Endothelial cell of umbilical vein (primary cell): ENCODE measurements around the gene FRY. TPM values are rescaled to one million over a fixed set of nuclear protein-coding genes. Genes with fewer than 3 reads are reported as not detected.

Source experiments
- BruUV-seq: library from RNA; stranded (reverse); fragments of 400-500 nt; replicated peaks from 2 replicates; lab custom pipeline; 2021; lab: Mats Ljungman, UMichigan
- CTCF ChIA-PET: fragments of 300-600, 350-600 bp; sonication (Branson Sonifier 250); formaldehyde crosslinking; loops from one replicate; lab custom pipeline; 2021; ENCODE audit warnings: antibody characterized with exemption, inconsistent platforms; lab: Charles Lee
- POLR2A ChIA-PET: fragments of 300-600, 350-600 bp; sonication (Branson Sonifier 250); formaldehyde crosslinking; loops from one replicate; lab custom pipeline; 2021; ENCODE audit warnings: antibody characterized with exemption, inconsistent platforms; lab: Charles Lee
- DNase-seq: peaks from one replicate; pipeline ENCODE4 v3.0.0-alpha.2; 2011; ENCODE audit warnings: low read depth, low spot score
- FAIRE-seq: peaks from 2 replicates; lab custom pipeline; 2011; peaks lifted over from hg19 to GRCh38; lab: Jason Lieb, UNC
- H2AFZ ChIP-seq: 2 replicates; pipeline ENCODE4 v1.6.0; 2012; ENCODE audit warnings: low read depth, low read length, control low read depth, inconsistent platforms
- H3K27ac ChIP-seq: 2 replicates; pipeline ENCODE4 v1.5.1; 2011; ENCODE audit warnings: low read depth, mild to moderate bottlenecking, control low read depth, low read length, moderate library complexity; ENCODE audit not compliant: insufficient read depth
- H3K27me3 ChIP-seq, 2 experiments: 2 replicates each; pipeline versions ENCODE4 v1.6.0 to v1.6.1; 2011; ENCODE audit warnings: low read length in 2 of 2, mixed read lengths in 1 of 2; ENCODE audit not compliant: control insufficient read depth in 2 of 2, insufficient read depth in 2 of 2
- H3K36me3 ChIP-seq, 2 experiments: 2 replicates in 1 of 2; 3 replicates in 1 of 2; pipeline ENCODE4 v1.5.1; 2011; ENCODE audit warnings: low read length in 2 of 2, mild to moderate bottlenecking in 1 of 2, moderate library complexity in 1 of 2; ENCODE audit not compliant: control insufficient read depth in 2 of 2, insufficient read depth in 2 of 2; ENCODE audit errors: extremely low read depth in 1 of 2
- H3K4me1 ChIP-seq: 3 replicates; pipeline ENCODE4 v1.5.1; 2011; ENCODE audit warnings: mild to moderate bottlenecking, low read length; ENCODE audit not compliant: control insufficient read depth, insufficient read depth; ENCODE audit errors: extremely low read depth
- H3K4me2 ChIP-seq: 2 replicates; pipeline ENCODE4 v1.6.1; 2011; ENCODE audit warnings: low read length, control low read depth, mixed read lengths; ENCODE audit not compliant: insufficient read depth
- H3K4me3 ChIP-seq, 3 experiments: fragments of 200-600 bp in 1 of 3; sonication (generic), shearing (Covaris generic) in 1 of 3; replicated peaks in 1 of 3; 2 replicates each; pipeline ENCODE4 v1.5.1; 2011 to 2016; ENCODE audit warnings: control low read depth in 3 of 3, low read length in 3 of 3, mild to moderate bottlenecking in 2 of 3, inconsistent platforms in 1 of 3, low read depth in 1 of 3, moderate library complexity in 1 of 3; ENCODE audit not compliant: insufficient read depth in 1 of 3
- H3K79me2 ChIP-seq: 2 replicates; pipeline ENCODE4 v1.6.0; 2012; ENCODE audit warnings: low read length, inconsistent platforms; ENCODE audit not compliant: control insufficient read depth, insufficient read depth
- H3K9ac ChIP-seq: replicated peaks from 2 replicates; pipeline ENCODE3; 2011; ENCODE audit warnings: low read length, control low read depth; ENCODE audit not compliant: insufficient read depth; ENCODE audit errors: extremely low read depth
- H3K9me1 ChIP-seq: replicated peaks from 3 replicates; pipeline ENCODE4 v1.6.0; 2011; ENCODE audit warnings: mild to moderate bottlenecking, low read length; ENCODE audit not compliant: control insufficient read depth, insufficient read depth; ENCODE audit errors: extremely low read depth
- H3K9me3 ChIP-seq: replicated peaks from 2 replicates; pipeline ENCODE4 v1.5.1; 2012; ENCODE audit warnings: low read length, inconsistent platforms; ENCODE audit not compliant: control insufficient read depth, insufficient read depth
- H4K20me1 ChIP-seq: replicated peaks from 2 replicates; pipeline ENCODE3; 2011; ENCODE audit warnings: mild to moderate bottlenecking, low read length; ENCODE audit not compliant: control insufficient read depth, insufficient read depth; ENCODE audit errors: extremely low read depth
- EZH2 ChIP-seq: IDR thresholded peaks from 2 replicates; pipeline ENCODE4 v1.6.1; 2012; ENCODE audit warnings: borderline replicate concordance, low read depth, mild to moderate bottlenecking, moderate library complexity, low read length, inconsistent platforms; ENCODE audit not compliant: severe bottlenecking
- FOS ChIP-seq: IDR thresholded peaks from 2 replicates; pipeline ENCODE4 v1.6.1; 2011; ENCODE audit warnings: mild to moderate bottlenecking, low read length, moderate library complexity, borderline replicate concordance; ENCODE audit not compliant: insufficient read depth
- GATA2 ChIP-seq: IDR thresholded peaks from 2 replicates; pipeline ENCODE4 v1.7.0; 2011; ENCODE audit warnings: low read depth, mild to moderate bottlenecking, moderate library complexity, mixed read lengths, low read length; ENCODE audit not compliant: insufficient read length, insufficient read depth
- JUN ChIP-seq: IDR thresholded peaks from 2 replicates; pipeline ENCODE4 v1.6.1; 2011; ENCODE audit warnings: borderline replicate concordance, low read depth; ENCODE audit not compliant: insufficient read length, insufficient read depth
- MYC ChIP-seq: IDR thresholded peaks from one replicate; pipeline ENCODE4 v1.6.1; 2011; ENCODE audit warnings: mild to moderate bottlenecking, low read depth, low read length
- POLR2A ChIP-seq: IDR thresholded peaks from 2 replicates; pipeline ENCODE4 v1.6.1; 2012; ENCODE audit warnings: low read depth, mild to moderate bottlenecking, control low read depth, low read length
- POLR2AphosphoS5 ChIP-seq: IDR thresholded peaks from 2 replicates; pipeline ENCODE4 v1.6.1; 2012; ENCODE audit warnings: low read depth, mild to moderate bottlenecking, control low read depth, low read length, moderate library complexity; ENCODE audit not compliant: insufficient read depth
- dilution Hi-C: fragments of 300-500 bp; cut with MboI; formaldehyde crosslinking; loops from one replicate; pipeline ENCODE4 v1.15.0; 2019; ENCODE audit warnings: low sequenced_read_pairs; ENCODE audit not compliant: extremely low pct_ligation_motif_present
- intact Hi-C: fragments of 100-400 bp; cut with micrococcal nuclease; formaldehyde crosslinking; loops from one replicate; pipeline ENCODE4 v1.10.0; 2022
- polyA plus RNA-seq, 4 experiments: library from polyadenylated mRNA; depleted of rRNA in 3 of 4; stranded (reverse) in 3 of 4; unstranded in 1 of 4; fragments of >200 nt; gene quantifications; 2 replicates each; pipeline versions ENCODE4 v1.2.1 to v1.2.3, GENCODE V29; 2011 to 2012; ENCODE audit warnings: missing spikeins in 1 of 4
- total RNA-seq: library from RNA; stranded (reverse); gene quantifications from 2 replicates; pipeline ENCODE4 v1.2.3, GENCODE V29; 2021
- TF ChIP-seq, protein P1 (sequence below), 2 donors: IDR thresholded peaks; 1 replicate in 1 of 2; 2 replicates in 1 of 2; pipeline ENCODE4 v1.5.1; 2011; ENCODE audit warnings: low read length in 2 of 2, mild to moderate bottlenecking in 2 of 2, moderate library complexity in 2 of 2, control low read depth in 1 of 2, inconsistent platforms in 1 of 2, low read depth in 1 of 2; ENCODE audit not compliant: insufficient read depth in 1 of 2; ENCODE audit errors: extremely low read depth in 1 of 2
- TF ChIP-seq, protein P2 (sequence below): IDR thresholded peaks from 2 replicates; pipeline ENCODE4 v1.6.1; 2011; ENCODE audit not compliant: insufficient read depth, insufficient read length

FRY gene
- total and polyA plus RNA-seq, 2 donors (not counting 3 experiments of a cell fraction or from before 2014, with no cell fraction given), result 57.3 to 75.8 TPM

DNA sequence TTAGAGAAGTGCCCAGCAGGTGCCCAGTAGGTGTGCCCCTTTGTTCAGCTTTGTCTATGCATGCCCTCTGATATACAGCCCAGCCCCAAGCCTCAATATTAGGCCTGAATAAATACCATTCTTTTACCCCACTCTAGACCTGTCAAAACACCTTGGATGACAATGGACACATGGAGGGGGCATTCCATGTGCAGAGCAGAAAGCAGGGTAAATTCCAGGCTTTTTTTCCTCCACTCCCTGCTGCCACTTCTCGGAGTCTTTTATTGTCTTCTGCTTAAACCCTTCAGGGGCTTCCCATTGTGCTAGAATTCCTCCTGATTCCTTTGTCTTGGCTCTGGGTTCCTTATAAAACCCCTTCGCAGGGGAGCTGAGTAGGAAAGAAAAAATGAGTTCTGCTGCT, 5.8 kb upstream of the FRY start:
- Histone ChIP-seq H3K4me1 (peaks cover 3% of the 10 kb centered on the region), H3K4me3 (no peak overlapping the region), H4K20me1 (no peaks in the 10 kb centered on the region), H3K27me3 (no peaks in the 10 kb centered on the region), H3K36me3 (no peaks in the 10 kb centered on the region), H3K9ac (no peak overlapping the region), H3K27ac (no peak overlapping the region), H3K4me2 (no peak overlapping the region), H3K9me3 (no peaks in the 10 kb centered on the region), H2AFZ (no peak overlapping the region), H3K9me1 (no peaks in the 10 kb centered on the region), H3K79me2 (no peaks in the 10 kb centered on the region)
- DNase-seq (no peak), FAIRE-seq (no peak)
- TF ChIP-seq EZH2 (no peak), JUN (no peak), POLR2AphosphoS5 (no peak), FOS (no peak), GATA2 (no peak), MYC (no peak), POLR2A (no peak)
- TF ChIP-seq, protein P1, sequence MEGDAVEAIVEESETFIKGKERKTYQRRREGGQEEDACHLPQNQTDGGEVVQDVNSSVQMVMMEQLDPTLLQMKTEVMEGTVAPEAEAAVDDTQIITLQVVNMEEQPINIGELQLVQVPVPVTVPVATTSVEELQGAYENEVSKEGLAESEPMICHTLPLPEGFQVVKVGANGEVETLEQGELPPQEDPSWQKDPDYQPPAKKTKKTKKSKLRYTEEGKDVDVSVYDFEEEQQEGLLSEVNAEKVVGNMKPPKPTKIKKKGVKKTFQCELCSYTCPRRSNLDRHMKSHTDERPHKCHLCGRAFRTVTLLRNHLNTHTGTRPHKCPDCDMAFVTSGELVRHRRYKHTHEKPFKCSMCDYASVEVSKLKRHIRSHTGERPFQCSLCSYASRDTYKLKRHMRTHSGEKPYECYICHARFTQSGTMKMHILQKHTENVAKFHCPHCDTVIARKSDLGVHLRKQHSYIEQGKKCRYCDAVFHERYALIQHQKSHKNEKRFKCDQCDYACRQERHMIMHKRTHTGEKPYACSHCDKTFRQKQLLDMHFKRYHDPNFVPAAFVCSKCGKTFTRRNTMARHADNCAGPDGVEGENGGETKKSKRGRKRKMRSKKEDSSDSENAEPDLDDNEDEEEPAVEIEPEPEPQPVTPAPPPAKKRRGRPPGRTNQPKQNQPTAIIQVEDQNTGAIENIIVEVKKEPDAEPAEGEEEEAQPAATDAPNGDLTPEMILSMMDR (IDR thresholded peaks at IDR 0.05; ENCODE audit: extremely low read depth in 1 of 2, insufficient read depth in 1 of 2, low read depth in 1 of 2, low read length in 2 of 2), result no peak
- TF ChIP-seq, protein P2, sequence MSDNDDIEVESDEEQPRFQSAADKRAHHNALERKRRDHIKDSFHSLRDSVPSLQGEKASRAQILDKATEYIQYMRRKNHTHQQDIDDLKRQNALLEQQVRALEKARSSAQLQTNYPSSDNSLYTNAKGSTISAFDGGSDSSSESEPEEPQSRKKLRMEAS, result no peak
- BruUV-seq, result no TSS peak
- dilution Hi-C loops (no loop called here), intact Hi-C loops (loop anchor here (10.0 kb wide), 1 partner anchor 619 kb away; no protein-coding TSS in a partner anchor)
- POLR2A ChIA-PET, result interaction anchor here (0.7 kb wide), 1 partner anchor 338 kb away, joined by 4 read pairs; no protein-coding TSS in a partner anchor
- CTCF ChIA-PET, result interaction anchor here (1.6 kb wide), 1 partner anchor 139 kb away, joined by 4 read pairs; no protein-coding TSS in a partner anchor
